Spleen (tissue), 7 donors: ENCODE data around the gene EFNA4.

Source experiments
- POLR2A ChIP-seq, 3 donors: fragments of 450-650 bp; IDR thresholded peaks; one replicate each; pipeline ENCODE4 v1.5.1; 2017; ENCODE audit warnings: antibody characterized with exemption in 3 of 3, mild to moderate bottlenecking in 1 of 3
- POLR2AphosphoS5 ChIP-seq, 3 donors: sonication (generic); formaldehyde crosslinking; IDR thresholded peaks; one replicate each; pipeline ENCODE4 v1.5.1; 2017; ENCODE audit warnings: antibody characterized with exemption in 3 of 3
- TF ChIP-seq, protein P1 (sequence below), 11 experiments: fragments of 200-600 bp in 7 of 11; fragments of 450-650 bp in 4 of 11; sonication (generic) in 4 of 11; IDR thresholded peaks in 8 of 11; conservative IDR thresholded peaks in 3 of 11; 1 replicate in 7 of 11; 2 replicates in 4 of 11; pipeline versions ENCODE4 v1.4.0 to v1.8.0; 2016 to 2021; ENCODE audit warnings: antibody characterized with exemption in 11 of 11, inconsistent platforms in 4 of 11, mild to moderate bottlenecking in 1 of 11
- donor health status: DM: no; HTN: no; CAD: no; lungs with moderate emphysema.
- donor health status: DM: no; HTN: no; CAD: no.
- donor health status: DM: no; HTN: no; CAD: no.

DNA sequence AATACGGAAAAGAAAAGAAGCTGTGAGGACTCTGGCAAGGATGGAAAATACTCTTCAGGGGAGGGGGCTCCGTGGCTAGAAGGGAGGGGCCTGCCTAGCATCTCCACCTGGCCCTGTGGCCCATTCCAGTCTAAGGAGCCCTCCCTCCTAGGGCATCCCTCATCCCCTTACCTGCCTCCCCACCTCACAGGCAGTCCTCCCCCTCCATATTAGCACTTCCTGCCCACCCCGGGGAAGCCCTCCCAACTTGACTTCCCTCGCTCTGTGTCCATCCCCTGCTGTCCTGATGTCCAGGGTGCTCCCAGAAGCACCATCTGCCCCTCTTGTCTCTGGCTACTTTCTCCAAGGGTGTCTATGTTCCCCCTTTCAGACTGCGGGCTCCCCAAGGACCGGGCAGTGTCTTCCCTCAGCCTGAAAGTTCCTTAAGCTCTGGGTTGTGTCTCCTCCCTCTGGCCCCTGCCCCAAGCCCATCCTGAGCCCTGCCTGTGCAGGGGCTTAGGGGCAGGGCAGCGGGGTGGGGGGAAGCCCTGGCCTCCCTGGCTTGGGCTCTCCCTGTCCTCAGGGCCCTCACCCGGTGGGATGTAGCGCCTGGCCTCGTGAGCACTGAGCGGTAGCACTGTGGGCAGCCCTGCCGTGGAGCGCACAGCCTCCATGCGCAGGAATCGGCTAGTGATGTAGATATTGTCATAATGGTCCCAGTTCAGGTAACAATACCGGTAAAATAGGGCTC, 33.9 kb upstream of the EFNA4 start:
- TF ChIP-seq POLR2AphosphoS5 (IDR thresholded peaks at IDR 0.05) (no peak), POLR2A (IDR thresholded peaks at IDR 0.05) (no peak)
- TF ChIP-seq, protein P1, sequence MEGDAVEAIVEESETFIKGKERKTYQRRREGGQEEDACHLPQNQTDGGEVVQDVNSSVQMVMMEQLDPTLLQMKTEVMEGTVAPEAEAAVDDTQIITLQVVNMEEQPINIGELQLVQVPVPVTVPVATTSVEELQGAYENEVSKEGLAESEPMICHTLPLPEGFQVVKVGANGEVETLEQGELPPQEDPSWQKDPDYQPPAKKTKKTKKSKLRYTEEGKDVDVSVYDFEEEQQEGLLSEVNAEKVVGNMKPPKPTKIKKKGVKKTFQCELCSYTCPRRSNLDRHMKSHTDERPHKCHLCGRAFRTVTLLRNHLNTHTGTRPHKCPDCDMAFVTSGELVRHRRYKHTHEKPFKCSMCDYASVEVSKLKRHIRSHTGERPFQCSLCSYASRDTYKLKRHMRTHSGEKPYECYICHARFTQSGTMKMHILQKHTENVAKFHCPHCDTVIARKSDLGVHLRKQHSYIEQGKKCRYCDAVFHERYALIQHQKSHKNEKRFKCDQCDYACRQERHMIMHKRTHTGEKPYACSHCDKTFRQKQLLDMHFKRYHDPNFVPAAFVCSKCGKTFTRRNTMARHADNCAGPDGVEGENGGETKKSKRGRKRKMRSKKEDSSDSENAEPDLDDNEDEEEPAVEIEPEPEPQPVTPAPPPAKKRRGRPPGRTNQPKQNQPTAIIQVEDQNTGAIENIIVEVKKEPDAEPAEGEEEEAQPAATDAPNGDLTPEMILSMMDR (IDR thresholded peaks at IDR 0.05 in 8 of 11, conservative IDR thresholded peaks at IDR 0.05 in 3 of 11) = no peak
